Astrocyte (in vitro differentiated cells and primary cell): Measurements from ENCODE around the gene MIDN.

Experiments
- EZH2 ChIP-seq: IDR thresholded peaks from 2 replicates; pipeline ENCODE4 v1.6.1; 2012; ENCODE audit warnings: mild to moderate bottlenecking, low read length, inconsistent platforms; ENCODE audit not compliant: insufficient read depth
- TF ChIP-seq, protein P1 (sequence below): IDR thresholded peaks from 2 replicates; pipeline ENCODE4 v1.5.1; 2011; ENCODE audit warnings: low read depth, mild to moderate bottlenecking, inconsistent platforms, low read length, moderate library complexity; ENCODE audit not compliant: insufficient read depth

GRCh38 chr19:1252221-1252820, 3.9 kb downstream of the MIDN start:
- TF ChIP-seq, protein P1, sequence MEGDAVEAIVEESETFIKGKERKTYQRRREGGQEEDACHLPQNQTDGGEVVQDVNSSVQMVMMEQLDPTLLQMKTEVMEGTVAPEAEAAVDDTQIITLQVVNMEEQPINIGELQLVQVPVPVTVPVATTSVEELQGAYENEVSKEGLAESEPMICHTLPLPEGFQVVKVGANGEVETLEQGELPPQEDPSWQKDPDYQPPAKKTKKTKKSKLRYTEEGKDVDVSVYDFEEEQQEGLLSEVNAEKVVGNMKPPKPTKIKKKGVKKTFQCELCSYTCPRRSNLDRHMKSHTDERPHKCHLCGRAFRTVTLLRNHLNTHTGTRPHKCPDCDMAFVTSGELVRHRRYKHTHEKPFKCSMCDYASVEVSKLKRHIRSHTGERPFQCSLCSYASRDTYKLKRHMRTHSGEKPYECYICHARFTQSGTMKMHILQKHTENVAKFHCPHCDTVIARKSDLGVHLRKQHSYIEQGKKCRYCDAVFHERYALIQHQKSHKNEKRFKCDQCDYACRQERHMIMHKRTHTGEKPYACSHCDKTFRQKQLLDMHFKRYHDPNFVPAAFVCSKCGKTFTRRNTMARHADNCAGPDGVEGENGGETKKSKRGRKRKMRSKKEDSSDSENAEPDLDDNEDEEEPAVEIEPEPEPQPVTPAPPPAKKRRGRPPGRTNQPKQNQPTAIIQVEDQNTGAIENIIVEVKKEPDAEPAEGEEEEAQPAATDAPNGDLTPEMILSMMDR: no peak
- no peak for TF ChIP-seq EZH2
